Esophagus squamous epithelium (tissue), 4 donors: ENCODE results near the gene RSF1.

Experiments used
- POLR2A ChIP-seq, 4 donors: fragments of 450-650 bp; IDR thresholded peaks; one replicate each; pipeline ENCODE4 v1.6.1; 2017; ENCODE audit warnings: antibody characterized with exemption in 4 of 4, mild to moderate bottlenecking in 4 of 4, moderate library complexity in 3 of 4
- TF ChIP-seq, protein P1 (sequence below), 6 experiments: fragments of 450-650 bp in 4 of 6; fragments of 200-600 bp in 2 of 6; sonication (generic) in 2 of 6; IDR thresholded peaks; one replicate each; pipeline ENCODE4 v1.5.1; 2016 to 2019; ENCODE audit warnings: antibody characterized with exemption in 6 of 6, mild to moderate bottlenecking in 4 of 6, moderate library complexity in 4 of 6

DNA sequence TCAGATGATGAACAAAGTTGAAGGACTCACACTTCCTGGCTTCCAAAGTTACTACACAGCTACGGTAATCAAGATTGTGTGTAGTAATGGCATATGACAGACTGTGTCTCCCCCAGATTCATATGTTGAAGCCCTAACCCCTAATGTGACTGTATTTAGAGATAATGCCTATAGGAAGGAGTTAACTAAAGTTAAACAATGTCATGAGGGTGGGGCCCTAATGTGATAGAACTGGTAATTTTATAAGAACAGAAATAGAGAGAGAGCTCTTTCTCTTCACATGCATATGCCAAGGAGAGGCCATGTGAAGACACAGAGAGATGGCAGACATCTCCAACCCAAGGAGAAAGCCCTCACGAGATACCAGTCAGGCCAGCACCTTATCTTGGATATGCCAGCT lies 8.4 kb upstream of the RSF1 start:
- no peak for TF ChIP-seq POLR2A (IDR thresholded peaks at IDR 0.05)
- TF ChIP-seq, protein P1, sequence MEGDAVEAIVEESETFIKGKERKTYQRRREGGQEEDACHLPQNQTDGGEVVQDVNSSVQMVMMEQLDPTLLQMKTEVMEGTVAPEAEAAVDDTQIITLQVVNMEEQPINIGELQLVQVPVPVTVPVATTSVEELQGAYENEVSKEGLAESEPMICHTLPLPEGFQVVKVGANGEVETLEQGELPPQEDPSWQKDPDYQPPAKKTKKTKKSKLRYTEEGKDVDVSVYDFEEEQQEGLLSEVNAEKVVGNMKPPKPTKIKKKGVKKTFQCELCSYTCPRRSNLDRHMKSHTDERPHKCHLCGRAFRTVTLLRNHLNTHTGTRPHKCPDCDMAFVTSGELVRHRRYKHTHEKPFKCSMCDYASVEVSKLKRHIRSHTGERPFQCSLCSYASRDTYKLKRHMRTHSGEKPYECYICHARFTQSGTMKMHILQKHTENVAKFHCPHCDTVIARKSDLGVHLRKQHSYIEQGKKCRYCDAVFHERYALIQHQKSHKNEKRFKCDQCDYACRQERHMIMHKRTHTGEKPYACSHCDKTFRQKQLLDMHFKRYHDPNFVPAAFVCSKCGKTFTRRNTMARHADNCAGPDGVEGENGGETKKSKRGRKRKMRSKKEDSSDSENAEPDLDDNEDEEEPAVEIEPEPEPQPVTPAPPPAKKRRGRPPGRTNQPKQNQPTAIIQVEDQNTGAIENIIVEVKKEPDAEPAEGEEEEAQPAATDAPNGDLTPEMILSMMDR (IDR thresholded peaks at IDR 0.05), result no peak
